ENCODE data around the gene LRFN3.

GRCh38 chr19:35896643-35897040 lies 39.5 kb upstream of the LRFN3 start:
- no peak for TF ChIP-seq CTCF (IDR thresholded peaks at IDR 0.05; ENCODE audit: borderline replicate concordance, extremely low read depth, low read length, poor library complexity, severe bottlenecking)
- TF ChIP-seq EZH2 (IDR thresholded peaks at IDR 0.05; ENCODE audit: borderline replicate concordance, low read depth, low read length, severe bottlenecking): no peak

All from DND-41 (cell line).